Right lobe of liver (tissue), 4 donors: Measurements from ENCODE around the gene SSBP2.

Source experiments
- POLR2A ChIP-seq: fragments of 450-650 bp; IDR thresholded peaks from one replicate; pipeline ENCODE4 v1.6.1; 2017; ENCODE audit warnings: antibody characterized with exemption, mild to moderate bottlenecking
- TF ChIP-seq, protein P1 (sequence below), 4 donors: fragments of 200-600 bp in 3 of 4; fragments of 450-650 bp in 1 of 4; IDR thresholded peaks; one replicate each; pipeline versions ENCODE4 v1.5.1 to v1.8.0; 2016 to 2022; ENCODE audit warnings: antibody characterized with exemption in 4 of 4, mild to moderate bottlenecking in 2 of 4
- donor health status: DM: no; HTN: no; CAD: no.
- donor health status: DM: no; HTN: no; CAD: no.
- donor health status: DM: no; HTN: yes; CAD: no.

DNA sequence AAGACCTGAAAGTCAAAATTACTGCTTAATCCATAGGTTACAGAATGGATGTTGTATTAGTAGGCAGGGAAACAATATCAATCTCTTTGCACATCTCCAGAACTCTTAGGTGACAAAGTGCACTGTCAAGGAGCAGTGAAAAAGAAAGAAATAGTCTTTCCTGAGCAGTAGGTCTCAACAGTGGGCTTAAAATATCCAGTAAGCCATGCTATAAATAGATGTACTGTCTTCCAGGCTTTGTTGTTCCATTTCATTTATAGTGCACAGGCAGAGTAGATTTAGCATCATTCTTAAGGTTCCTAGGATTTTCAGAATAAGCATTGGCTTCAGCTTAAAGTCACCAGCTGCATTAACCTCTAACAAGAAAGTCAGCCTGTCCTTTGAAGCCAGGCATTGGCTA is 50.7 kb downstream of the SSBP2 start:
- TF ChIP-seq, protein P1, sequence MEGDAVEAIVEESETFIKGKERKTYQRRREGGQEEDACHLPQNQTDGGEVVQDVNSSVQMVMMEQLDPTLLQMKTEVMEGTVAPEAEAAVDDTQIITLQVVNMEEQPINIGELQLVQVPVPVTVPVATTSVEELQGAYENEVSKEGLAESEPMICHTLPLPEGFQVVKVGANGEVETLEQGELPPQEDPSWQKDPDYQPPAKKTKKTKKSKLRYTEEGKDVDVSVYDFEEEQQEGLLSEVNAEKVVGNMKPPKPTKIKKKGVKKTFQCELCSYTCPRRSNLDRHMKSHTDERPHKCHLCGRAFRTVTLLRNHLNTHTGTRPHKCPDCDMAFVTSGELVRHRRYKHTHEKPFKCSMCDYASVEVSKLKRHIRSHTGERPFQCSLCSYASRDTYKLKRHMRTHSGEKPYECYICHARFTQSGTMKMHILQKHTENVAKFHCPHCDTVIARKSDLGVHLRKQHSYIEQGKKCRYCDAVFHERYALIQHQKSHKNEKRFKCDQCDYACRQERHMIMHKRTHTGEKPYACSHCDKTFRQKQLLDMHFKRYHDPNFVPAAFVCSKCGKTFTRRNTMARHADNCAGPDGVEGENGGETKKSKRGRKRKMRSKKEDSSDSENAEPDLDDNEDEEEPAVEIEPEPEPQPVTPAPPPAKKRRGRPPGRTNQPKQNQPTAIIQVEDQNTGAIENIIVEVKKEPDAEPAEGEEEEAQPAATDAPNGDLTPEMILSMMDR (IDR thresholded peaks at IDR 0.05) = no peak
- no peak for TF ChIP-seq POLR2A
